HG03432 (cell line): ENCODE data around the gene NEMP2.
"Not testable (repeated sequence)": the region's sequence is repeated elsewhere in the genome, so short reads cannot be mapped to it uniquely, and the experiment has no call there.

Experiments used
- ATAC-seq: cut with Tn5 transposase; IDR thresholded peaks from one replicate; pipeline ENCODE4 v1.9.1; 2021; ENCODE audit warnings: mild to moderate bottlenecking, moderate library complexity; ENCODE audit not compliant: unreplicated experiment

Gene NEMP2

GRCh38 chr2:190527918-190528317, 6.6 kb downstream of the NEMP2 start:
- ATAC-seq, result no peak

DNA sequence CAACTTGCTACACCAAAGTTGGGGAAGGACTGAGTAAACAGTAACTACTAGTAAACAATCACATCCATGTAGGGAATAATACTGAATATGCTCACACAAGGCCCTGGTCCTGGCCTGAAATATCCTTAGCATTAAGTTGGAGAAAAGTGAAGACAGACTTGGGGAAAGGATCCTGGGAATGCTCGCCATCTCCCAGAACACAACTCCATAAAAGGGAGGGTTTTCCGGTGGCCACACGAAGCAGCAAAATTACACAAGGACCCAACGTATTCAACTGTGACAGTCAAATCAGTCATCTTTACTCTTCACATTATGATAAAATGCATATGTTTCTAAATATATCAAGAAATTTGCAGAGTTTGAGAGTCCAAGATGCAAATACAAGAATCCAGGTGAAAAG, 7.3 kb downstream of the NEMP2 start:
- ATAC-seq, result no peak

DNA sequence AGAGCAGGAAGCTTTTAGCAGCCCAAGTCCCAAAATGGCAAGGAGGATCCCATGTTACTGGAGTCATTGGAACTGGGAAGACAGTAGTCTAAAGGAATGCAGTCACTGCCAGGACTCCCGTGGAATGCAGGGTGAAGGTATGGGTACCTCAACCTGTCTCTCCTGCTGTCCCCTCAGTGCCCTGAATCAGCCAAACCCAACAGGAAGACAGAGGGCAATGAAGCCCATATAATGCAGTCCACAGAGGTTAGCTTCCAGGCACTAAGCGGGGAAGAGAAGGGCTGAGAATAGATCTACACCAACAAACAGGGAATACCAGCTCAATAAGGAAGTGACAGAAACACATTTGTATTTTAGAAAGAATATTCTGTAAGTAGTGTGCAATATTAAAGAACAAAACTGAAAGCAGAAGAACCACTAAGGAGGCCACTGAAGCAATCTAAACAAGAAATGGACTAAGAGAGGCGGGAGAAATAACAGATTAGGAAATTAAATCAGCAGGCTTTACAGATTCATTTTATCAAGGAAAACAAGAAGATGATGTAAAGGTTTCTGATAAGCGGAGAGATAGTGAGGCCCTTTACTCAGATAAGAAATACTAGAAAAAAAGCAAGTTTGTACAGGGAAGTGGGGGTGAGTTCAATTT, 8.3 kb downstream of the NEMP2 start:
- ATAC-seq, result no peak

GRCh38 chr2:190524928-190525327, 9.6 kb downstream of the NEMP2 start:
- ATAC-seq, result no peak

GRCh38 chr2:190519975-190520767, 14.4 kb downstream of the NEMP2 start:
- ATAC-seq, result no peak

DNA sequence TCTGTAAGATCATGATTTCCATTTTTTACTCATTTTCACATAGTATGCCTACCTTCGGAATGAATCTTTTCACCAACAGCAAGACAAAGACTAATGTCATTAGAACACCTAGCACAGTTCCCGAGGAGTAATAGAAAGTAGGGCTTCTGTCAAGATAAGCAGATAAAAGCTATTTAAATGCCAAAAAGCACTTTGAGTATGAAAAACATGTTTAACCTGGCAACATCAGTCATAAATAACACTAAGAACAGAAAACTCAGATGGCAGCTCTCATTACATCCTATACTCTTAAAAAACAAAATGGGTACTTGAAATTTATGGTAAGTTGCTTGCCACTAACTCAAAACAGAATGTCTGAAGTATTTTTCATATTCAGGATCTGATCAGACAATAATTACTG, 17.1 kb downstream of the NEMP2 start:
- ATAC-seq, result no peak

- no peak for ATAC-seq
These were observed 18.8 kb downstream of the NEMP2 start for GRCh38 chr2:190515687-190516086.

DNA sequence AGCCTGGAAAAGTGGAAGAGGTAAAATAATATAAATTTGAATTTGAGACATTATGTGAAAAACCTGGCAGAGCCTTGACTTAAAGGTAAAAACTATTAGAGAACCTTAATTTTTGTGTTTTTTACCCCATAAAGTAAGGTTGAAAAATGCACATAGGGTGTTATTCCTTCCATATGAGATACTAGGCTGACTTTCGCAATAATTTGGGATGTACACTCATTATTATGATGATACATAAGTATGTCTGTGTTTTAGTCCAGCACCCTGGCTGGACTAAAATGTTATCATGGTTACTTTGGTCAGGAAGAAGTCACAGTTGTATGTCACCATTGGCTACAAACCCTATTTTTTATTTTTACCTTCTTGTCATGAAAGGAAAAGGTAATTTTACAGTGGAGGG, 19.8 kb downstream of the NEMP2 start:
- no peak for ATAC-seq

DNA sequence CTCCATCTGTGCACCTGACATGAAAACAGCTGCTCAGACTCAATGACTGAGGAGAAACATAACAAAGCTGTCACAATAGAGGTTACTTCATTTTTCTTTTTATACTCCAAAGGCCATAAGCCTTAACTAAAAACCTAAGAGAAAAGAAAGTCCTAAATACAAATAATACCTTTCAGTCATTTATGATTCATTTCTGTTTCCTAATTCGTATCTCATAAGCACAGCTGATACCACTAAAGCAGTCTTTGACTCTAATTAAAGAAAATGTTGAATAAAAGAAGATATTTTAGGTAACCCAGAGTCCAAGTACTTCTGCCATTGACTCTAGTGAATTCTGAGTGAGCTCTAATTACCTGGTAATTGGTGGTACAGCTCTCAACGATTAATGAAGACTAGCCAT, 20.6 kb downstream of the NEMP2 start:
- no peak for ATAC-seq

DNA sequence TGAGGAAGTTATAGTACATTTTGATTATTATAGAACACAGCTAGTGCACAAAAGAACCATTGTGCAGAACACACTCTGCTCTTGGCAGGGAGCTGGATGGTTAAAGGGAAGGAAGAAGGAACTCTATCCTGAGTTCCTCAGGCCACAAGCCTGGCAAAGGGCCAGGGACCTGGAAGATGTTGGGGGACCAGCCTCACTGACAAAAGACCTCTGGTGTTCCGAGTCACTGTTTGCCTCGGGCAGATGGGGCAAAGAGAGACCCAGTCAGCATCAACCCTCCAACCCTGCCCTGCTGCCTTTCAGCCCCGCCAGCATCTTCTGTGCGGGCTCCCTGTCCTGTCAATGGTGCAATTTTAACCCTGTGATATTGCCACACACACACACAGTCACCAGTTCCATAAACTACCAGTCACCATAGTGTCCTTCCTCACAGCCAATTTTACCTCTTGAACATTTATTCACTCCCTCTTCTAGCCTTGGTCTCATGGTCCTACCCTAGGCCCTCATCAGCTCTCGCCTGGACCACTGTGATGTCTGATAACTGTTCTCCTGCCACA, 21.9 kb downstream of the NEMP2 start:
- ATAC-seq, result no peak

- ATAC-seq, result no peak
These were observed 23.4 kb downstream of the NEMP2 start for GRCh38 chr2:190511104-190511503.

DNA sequence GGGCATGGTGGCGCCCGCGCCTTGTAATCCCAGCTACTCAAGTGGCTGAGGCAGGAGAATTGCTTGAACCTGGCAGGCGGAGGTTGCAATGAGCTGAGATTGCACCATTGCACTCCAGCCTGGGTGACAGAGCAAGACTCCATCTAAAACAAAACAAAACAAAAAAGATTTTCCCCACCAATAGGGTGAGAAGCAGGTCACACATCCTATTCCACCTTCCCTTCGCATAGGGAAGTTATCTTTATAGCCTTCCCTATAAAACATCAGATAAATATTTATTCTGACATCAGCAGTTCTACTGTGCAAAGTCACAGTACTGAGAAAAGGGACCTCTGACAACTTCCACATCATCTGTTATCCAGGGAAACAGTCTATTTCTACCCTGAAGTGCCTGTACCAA, 24.6 kb downstream of the NEMP2 start:
- ATAC-seq, result not testable (repeated sequence)

DNA sequence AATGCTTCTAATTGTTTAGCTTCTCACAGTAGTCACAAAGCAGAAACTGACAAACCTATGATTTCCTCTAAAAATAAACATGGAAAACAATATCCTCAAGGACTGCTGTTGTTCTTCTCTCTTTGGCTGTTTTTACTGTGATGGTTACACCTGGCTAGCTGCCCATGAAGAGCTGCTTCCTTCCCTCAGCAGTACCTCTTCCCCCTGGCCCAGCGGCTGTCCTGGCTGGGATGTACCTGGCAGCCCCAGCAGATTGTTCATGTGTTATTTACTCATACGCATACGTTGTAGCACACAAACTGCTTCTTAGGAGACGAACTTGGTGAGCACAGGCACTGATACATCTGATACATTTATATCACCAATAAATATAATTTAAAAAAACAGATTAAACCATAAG, 27.4 kb downstream of the NEMP2 start:
- ATAC-seq, result no peak

DNA sequence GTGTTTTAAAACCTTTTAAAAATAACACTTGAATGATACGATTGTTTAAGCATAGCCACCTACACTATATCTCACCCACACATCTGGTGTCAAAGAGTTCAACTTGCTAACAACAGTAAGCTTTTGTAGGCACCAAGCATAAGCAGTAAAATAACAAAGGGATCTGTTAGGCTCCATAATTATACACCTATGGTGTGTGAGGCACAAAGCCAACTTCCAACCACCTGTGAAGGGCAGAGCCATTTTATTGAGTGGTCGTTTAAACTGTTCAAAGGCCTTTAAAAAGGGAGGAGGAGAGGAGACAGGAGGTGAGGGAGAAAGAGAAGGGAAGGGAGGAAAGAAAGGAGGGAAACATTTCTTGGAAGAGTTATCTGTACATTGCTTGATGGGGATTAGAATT, 27.9 kb downstream of the NEMP2 start:
- ATAC-seq, result no peak

DNA sequence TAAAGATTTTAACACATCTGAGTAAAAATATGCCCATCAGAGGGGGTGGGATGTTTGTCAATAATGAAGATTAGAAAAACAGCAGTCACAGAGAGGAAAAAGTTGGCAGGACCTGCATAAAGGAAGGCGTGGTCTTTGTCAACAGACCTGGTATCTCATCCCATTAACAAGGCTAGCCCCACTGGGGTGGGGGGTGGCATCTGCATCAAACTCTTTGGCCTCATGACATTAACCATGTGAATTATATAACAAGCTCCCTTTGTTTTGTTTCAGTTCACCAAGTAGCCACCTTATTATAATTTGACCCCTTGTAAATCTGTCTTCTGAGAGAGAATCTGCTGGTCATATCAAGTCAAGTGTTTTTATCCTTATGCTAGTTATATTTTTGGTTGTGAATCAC, 28.8 kb downstream of the NEMP2 start:
- ATAC-seq, result no peak

GRCh38 chr2:190504912-190505311, 29.6 kb downstream of the NEMP2 start:
- ATAC-seq, result no peak

DNA sequence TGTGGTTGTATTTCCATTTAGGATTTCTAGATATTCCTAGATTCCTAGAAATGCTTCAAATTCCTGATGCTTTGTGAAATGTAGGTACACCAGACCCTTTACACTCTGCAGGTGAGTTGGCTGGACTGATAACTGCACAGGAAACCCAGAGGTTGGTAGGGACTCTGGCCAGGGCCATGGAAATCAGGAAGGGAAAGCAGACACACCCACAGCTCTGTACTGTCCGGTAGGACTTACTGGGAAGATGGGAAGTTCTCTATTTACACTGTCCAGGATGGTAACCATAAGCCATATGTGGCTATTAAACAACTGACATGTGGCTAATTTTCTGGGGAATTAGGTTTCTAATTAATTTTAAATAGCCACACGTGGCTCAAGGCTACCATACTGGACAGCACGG, 31.4 kb downstream of the NEMP2 start:
- no peak for ATAC-seq

GRCh38 chr2:190501702-190502407, 32.7 kb downstream of the NEMP2 start:
- no peak for ATAC-seq

GRCh38 chr2:190501231-190501630, 33.3 kb downstream of the NEMP2 start:
- no peak for ATAC-seq

- ATAC-seq, result no peak
These were observed 34.4 kb downstream of the NEMP2 start for GRCh38 chr2:190500054-190500502.

DNA sequence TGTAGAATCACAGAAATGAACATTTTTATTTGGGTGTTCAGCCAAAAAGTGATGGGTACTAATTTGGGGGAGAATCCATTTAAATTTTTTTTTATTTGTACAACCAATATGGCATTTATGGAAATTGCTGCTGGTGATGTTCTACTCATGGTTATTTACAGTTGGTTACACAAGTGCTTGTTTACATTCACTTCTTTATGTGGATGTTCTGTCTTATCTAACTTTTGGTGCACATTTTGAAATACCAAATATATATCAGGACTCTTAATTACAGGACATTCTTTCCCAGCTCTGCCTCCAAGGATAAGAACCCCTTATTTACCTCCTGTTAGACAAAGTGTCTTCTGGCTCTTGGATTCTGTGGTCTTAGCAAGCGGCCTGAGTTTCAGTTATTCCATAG, 35.2 kb downstream of the NEMP2 start:
- no peak for ATAC-seq

DNA sequence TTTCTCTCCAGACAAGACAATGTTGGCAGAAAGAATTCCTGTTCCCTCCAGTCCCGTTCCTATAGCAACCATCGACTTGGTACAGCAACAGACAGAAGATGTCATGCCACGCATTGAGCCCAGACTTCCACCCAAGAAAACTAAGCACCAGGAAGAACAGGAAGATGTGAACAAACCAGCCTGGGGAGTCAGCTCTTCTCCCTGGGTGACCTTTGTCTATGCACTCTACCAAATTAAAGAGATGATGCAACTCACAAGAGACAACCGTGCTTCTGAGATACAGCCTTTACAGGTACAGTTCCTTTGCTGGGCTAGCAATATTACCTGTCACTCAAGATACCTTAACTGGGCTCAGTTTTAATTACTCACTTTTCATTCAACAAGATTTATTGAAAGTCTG, 37.1 kb downstream of the NEMP2 start:
- no peak for ATAC-seq
